ENCODE measurements around the gene TRIM52.

GRCh38 chr5:181239062-181239663, 21.8 kb downstream of the TRIM52 start:
- TF ChIP-seq SNAI2 (CRISPR knock-in tag; IDR thresholded peaks at IDR 0.05) (no peak), ZNF8 (CRISPR knock-in tag; IDR thresholded peaks at IDR 0.05) (no peak), ARNTL (CRISPR knock-in tag; IDR thresholded peaks at IDR 0.05; ENCODE audit: borderline replicate concordance, low read depth) (no peak), CREB5 (CRISPR knock-in tag; IDR thresholded peaks at IDR 0.05; ENCODE audit: low read depth) (no peak), TOX (CRISPR knock-in tag; IDR thresholded peaks at IDR 0.05; ENCODE audit: borderline replicate concordance) (no peak), BACH2 (CRISPR knock-in tag; IDR thresholded peaks at IDR 0.05; ENCODE audit: borderline replicate concordance) (no peak), ESRRG (CRISPR knock-in tag; IDR thresholded peaks at IDR 0.05) (no peak), ZFP30 (CRISPR knock-in tag; IDR thresholded peaks at IDR 0.05) (no peak), PATZ1 (CRISPR knock-in tag; IDR thresholded peaks at IDR 0.05; ENCODE audit: borderline replicate concordance) (no peak)
